Calu3 (cell line): ENCODE results near the gene TBC1D8. TPM values are rescaled to one million over a fixed set of nuclear protein-coding genes. Genes with fewer than 3 reads are reported as not detected.

ENCODE experiments used
- BruUV-seq: library from RNA; stranded (reverse); fragments of 400-500 nt; replicated peaks from 2 replicates; lab custom pipeline; 2021; lab: Mats Ljungman, UMichigan
- CTCF ChIA-PET: fragments of 300-600 bp; sonication (Branson Sonifier 250); formaldehyde crosslinking; loops from one replicate; lab custom pipeline; 2022; ENCODE audit warnings: antibody characterized with exemption; lab: Charles Lee
- DNase-seq: peaks from one replicate; pipeline ENCODE4 v3.0.0; 2022
- H3K27ac Mint-ChIP-seq: one replicate; pipeline ENCODE4 v1.8.0; 2022; ENCODE audit warnings: mixed read lengths; ENCODE audit not compliant: unreplicated experiment
- H3K27me3 Mint-ChIP-seq: one replicate; pipeline ENCODE4 v1.8.0; 2022; ENCODE audit warnings: mixed read lengths; ENCODE audit not compliant: unreplicated experiment
- H3K36me3 Mint-ChIP-seq: one replicate; pipeline ENCODE4 v1.8.0; 2022; ENCODE audit warnings: mild to moderate bottlenecking, moderate library complexity, mixed read lengths; ENCODE audit not compliant: insufficient read depth, unreplicated experiment
- H3K4me1 Mint-ChIP-seq: one replicate; pipeline ENCODE4 v1.8.0; 2022; ENCODE audit warnings: mild to moderate bottlenecking, low read depth, mixed read lengths; ENCODE audit not compliant: unreplicated experiment
- H3K4me3 Mint-ChIP-seq: one replicate; pipeline ENCODE4 v1.8.0; 2022; ENCODE audit warnings: mild to moderate bottlenecking, low read depth, moderate library complexity, mixed read lengths; ENCODE audit not compliant: unreplicated experiment
- H3K9me3 Mint-ChIP-seq: one replicate; pipeline ENCODE4 v1.8.0; 2022; ENCODE audit warnings: low read depth, mixed read lengths; ENCODE audit not compliant: unreplicated experiment
- intact Hi-C: fragments of 100-400 bp; cut with micrococcal nuclease; formaldehyde crosslinking; loops from one replicate; pipeline ENCODE4 v1.10.0; 2022; ENCODE audit not compliant: unreplicated experiment
- total RNA-seq: library from RNA; stranded (reverse); gene quantifications from 2 replicates; pipeline ENCODE4 v1.2.3, GENCODE V29; 2022
- TF ChIP-seq, protein P1 (sequence below): fragments of 200-600 bp; IDR thresholded peaks from one replicate; pipeline ENCODE4 v1.8.0; 2022; ENCODE audit warnings: antibody characterized with exemption; ENCODE audit not compliant: unreplicated experiment

The TBC1D8 gene
- total RNA-seq, 1 experiment from 2014 or later: 25.3 TPM

DNA sequence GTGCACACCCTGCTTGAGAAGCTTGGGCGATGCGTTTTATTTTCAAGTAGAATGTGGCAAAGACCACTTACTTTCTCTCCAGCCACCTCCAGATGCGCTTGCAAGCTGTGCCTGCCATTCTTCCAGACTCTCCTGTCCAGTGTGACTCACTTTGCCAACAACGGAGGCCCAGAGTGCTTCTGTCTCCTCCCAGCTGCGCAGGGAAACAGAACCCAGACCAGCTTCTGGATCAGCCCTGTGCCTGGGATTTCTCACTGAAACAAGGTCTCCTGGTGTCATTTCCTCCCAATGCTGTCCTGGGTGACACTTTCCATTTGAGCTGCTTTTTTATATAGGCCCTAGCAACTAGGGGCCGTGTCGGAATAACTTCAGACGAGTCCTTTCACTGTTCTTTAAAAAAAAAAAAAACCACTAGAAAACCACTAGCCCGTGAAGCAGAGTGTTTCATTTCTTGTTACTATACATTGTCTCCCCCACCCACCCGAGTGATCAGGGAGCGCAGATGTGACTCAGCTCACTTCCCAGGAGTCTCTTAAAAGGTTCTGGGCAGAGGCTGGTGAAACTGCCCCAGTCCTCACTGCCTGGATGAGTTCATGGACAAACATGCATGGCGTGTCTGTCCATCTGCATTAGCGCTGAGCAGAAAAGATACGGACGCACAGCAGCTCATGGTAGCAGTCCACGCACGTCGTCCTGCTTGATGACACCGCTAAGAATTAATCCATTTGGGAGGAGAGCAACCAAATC, 174.4 kb downstream of the TBC1D8 start:
- TF ChIP-seq, protein P1, sequence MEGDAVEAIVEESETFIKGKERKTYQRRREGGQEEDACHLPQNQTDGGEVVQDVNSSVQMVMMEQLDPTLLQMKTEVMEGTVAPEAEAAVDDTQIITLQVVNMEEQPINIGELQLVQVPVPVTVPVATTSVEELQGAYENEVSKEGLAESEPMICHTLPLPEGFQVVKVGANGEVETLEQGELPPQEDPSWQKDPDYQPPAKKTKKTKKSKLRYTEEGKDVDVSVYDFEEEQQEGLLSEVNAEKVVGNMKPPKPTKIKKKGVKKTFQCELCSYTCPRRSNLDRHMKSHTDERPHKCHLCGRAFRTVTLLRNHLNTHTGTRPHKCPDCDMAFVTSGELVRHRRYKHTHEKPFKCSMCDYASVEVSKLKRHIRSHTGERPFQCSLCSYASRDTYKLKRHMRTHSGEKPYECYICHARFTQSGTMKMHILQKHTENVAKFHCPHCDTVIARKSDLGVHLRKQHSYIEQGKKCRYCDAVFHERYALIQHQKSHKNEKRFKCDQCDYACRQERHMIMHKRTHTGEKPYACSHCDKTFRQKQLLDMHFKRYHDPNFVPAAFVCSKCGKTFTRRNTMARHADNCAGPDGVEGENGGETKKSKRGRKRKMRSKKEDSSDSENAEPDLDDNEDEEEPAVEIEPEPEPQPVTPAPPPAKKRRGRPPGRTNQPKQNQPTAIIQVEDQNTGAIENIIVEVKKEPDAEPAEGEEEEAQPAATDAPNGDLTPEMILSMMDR: no peak
- intact Hi-C loops: no loop called here
- Mint-ChIP-seq H3K27ac (no peak overlapping the region), H3K27me3 (no peaks in the 10 kb centered on the region), H3K9me3 (no peaks in the 10 kb centered on the region), H3K36me3 (peaks cover 66% of the 10 kb centered on the region), H3K4me1 (peaks cover 8% of the 10 kb centered on the region), H3K4me3 (no peak overlapping the region)
- CTCF ChIA-PET: interaction anchor here (0.6 kb wide), 1 partner anchor 306 kb away, joined by 4 read pairs; no protein-coding TSS in a partner anchor
- no peak for DNase-seq
- BruUV-seq: no TSS peak

DNA sequence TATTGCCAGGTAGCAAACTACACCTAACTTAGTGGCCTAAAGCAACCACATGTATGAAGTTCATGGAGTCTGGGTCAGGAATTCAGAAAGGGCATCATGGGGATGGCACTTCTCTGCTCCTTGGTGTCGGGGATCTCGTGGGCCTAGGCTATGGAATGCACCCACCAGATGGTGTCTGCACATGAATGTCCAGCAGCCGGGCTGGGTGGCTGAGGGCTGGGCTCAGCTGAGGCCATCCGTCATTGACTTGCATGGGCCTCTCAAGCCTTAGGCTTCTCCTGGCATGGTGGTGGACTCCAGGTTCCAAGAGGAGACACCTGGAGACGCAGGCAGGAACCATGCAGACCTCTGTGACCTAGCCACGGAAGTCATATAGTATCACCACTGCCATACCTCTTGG, 175.1 kb downstream of the TBC1D8 start:
- Mint-ChIP-seq H3K36me3 (peaks cover 68% of the 10 kb centered on the region), H3K9me3 (no peaks in the 10 kb centered on the region), H3K27ac (no peak overlapping the region), H3K27me3 (no peaks in the 10 kb centered on the region), H3K4me1 (peaks cover 5% of the 10 kb centered on the region), H3K4me3 (no peak overlapping the region)
- DNase-seq: no peak
- intact Hi-C loops: no loop called here
- CTCF ChIA-PET: no interaction called here
- BruUV-seq: no TSS peak
- TF ChIP-seq, protein P1: no peak

- TF ChIP-seq, protein P1: no peak
- H3K36me3 Mint-ChIP-seq: peaks cover 62% of the 10 kb centered on the region
- CTCF ChIA-PET: no interaction called here
- H3K4me1 Mint-ChIP-seq: no peaks in the 10 kb centered on the region
- intact Hi-C loops: no loop called here
- no TSS peak for BruUV-seq
- H3K9me3 Mint-ChIP-seq: no peaks in the 10 kb centered on the region
- no peak for DNase-seq
- no peaks in the 10 kb centered on the region for H3K27me3 Mint-ChIP-seq
- H3K27ac Mint-ChIP-seq: no peak overlapping the region
- H3K4me3 Mint-ChIP-seq: no peak overlapping the region
These were observed 175.7 kb downstream of the TBC1D8 start for GRCh38 chr2:100975521-100975785.

DNA sequence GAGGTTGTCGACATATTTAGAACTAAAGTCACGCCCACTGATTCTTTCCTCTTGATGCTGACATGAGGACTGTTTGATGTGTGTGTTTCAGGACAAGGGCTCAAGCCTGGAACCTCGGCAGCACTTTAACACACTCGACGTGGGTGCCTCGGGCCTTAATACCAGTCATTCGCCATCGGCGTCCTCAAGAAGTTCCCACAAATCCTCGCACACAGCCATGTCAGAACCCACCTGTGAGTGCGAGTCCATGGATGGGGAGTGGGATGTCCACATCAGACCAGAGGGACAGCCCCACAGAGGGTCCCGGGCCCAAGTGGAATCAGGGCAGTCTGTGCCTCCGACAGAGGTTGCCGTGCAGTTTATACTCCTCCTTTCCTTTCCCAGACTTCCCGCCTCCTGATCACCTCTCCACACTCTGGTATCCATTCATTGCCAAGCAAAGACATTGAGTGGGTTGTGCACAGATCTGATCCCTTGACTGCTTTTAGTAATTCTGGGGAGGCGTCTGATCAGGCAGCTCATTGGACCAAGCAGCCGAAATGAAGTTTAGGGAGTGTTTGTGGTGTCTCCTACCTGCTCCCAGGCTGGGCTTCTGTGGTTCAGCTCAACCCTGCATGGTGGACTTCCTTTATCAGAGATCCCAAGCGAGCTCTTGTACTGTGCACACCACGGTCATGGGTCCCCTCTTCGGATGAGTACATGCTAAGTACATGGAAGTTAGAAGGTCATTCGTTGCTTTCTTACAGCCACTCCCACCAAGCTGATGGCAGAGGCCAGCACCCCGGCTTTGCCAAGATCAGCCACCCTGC, 176.3 kb downstream of the TBC1D8 start:
- intact Hi-C loops: no loop called here

More for the DNA sequence above, 176.3 kb downstream of the TBC1D8 start:
- no peaks in the 10 kb centered on the region for H3K9me3 Mint-ChIP-seq
- no peaks in the 10 kb centered on the region for H3K4me1 Mint-ChIP-seq
- CTCF ChIA-PET: no interaction called here
- DNase-seq: no peak
- no TSS peak for BruUV-seq
- TF ChIP-seq, protein P1: no peak
- peaks cover 62% of the 10 kb centered on the region for H3K36me3 Mint-ChIP-seq
- no peaks in the 10 kb centered on the region for H3K27me3 Mint-ChIP-seq
- H3K27ac Mint-ChIP-seq: peak overlapping the region; percentile 39
- H3K4me3 Mint-ChIP-seq: no peak overlapping the region
